Frontal cortex (tissue), 1 donor: Measurements from ENCODE around the gene SOAT1. TPM values are rescaled to one million over a fixed set of nuclear protein-coding genes. Genes with fewer than 3 reads are reported as not detected.

Experiments
- small RNA-seq: library from RNA; depleted of rRNA; stranded (forward); fragments of <200 nt; gene quantifications from one replicate; pipeline ENCODE3, GENCODE V24; 2014
- total RNA-seq: library from RNA; depleted of rRNA; stranded (reverse); fragments of >200 nt; gene quantifications from one replicate; pipeline ENCODE4 v1.2.3, GENCODE V29; 2014

Gene SOAT1
- total RNA-seq, 1 donor from 2014 or later, result 15.9 TPM

Small RNA genes lying within 50 kb of the gene (small RNA-seq; reads per million reads assigned to genes)
- not detected for gene AL512326.2

Other genes starting within 250 kb of the SOAT1 start
- 16.7 TPM for gene TOR3A, start 211.7 kb upstream of the SOAT1 start, total RNA-seq
- 33.0 TPM for gene ABL2, start 64.1 kb upstream of the SOAT1 start, total RNA-seq
- gene AXDND1, start 72.2 kb downstream of the SOAT1 start, total RNA-seq, result 0.41 TPM